BLaER1 treated with 17β-estradiol and CSF1 and Interleukin-3, amounts not matched to agents 10 nM and 100 nM (cell line): Measurements from ENCODE around the gene TTC7B.

Experiments
- H3K27ac ChIP-seq, 11 experiments: shearing (Covaris generic); formaldehyde crosslinking; 2 replicates each; pipeline ENCODE4 v1.8.1; 2022
- H3K27me3 ChIP-seq, 11 experiments: shearing (Covaris generic); formaldehyde crosslinking; 2 replicates each; pipeline ENCODE4 v1.8.1; 2022
- H3K36me3 ChIP-seq, 11 experiments: shearing (Covaris generic); formaldehyde crosslinking; 2 replicates each; pipeline ENCODE4 v1.8.1; 2022
- H3K4me1 ChIP-seq, 10 experiments: shearing (Covaris generic); formaldehyde crosslinking; 2 replicates each; pipeline ENCODE4 v1.8.1; 2022
- H3K4me2 ChIP-seq, 11 experiments: shearing (Covaris generic); formaldehyde crosslinking; 2 replicates each; pipeline ENCODE4 v1.8.1; 2022
- H3K4me3 ChIP-seq, 10 experiments: shearing (Covaris generic); formaldehyde crosslinking; 2 replicates each; pipeline ENCODE4 v1.8.1; 2022
- H3K9ac ChIP-seq, 11 experiments: shearing (Covaris generic); formaldehyde crosslinking; 2 replicates each; pipeline ENCODE4 v1.8.1; 2022
- H3K9me3 ChIP-seq, 11 experiments: shearing (Covaris generic); formaldehyde crosslinking; replicated peaks in 1 of 11; 2 replicates each; pipeline ENCODE4 v1.8.1; 2022
- H4K20me1 ChIP-seq, 11 experiments: shearing (Covaris generic); formaldehyde crosslinking; 2 replicates each; pipeline ENCODE4 v1.8.1; 2022
- Cebpa-rat ChIP-seq, 11 experiments: shearing (Covaris generic); IDR thresholded peaks; 2 replicates each; pipeline ENCODE4 v1.8.1; 2022

Gene TTC7B

DNA sequence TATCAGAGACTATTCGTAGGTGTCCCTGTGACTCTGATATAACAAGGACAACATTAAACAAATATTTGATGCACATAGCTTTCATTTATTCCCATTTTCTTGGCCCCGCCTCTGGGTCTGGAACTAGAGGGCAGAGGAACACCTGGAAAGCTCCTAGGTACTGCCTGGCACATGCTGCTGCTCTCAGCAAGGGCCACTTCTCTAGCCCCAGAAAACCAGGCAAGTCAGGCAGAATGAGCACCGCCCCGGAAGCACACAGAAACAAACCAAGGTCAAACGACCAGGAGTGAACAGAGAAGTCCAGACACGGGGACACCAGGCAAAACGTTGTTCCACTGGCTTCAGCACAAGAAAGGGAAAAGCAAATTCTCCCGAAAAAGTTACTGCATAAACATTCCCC, 76.1 kb downstream of the TTC7B start:
- no peak for TF ChIP-seq Cebpa-rat (IDR thresholded peaks at IDR 0.05)
- peaks cover 0 to 42% (median 9%) of the 10 kb centered on the region in 11 experiments; a peak in 8 of 22 replicates for H3K36me3 ChIP-seq
- no peak overlapping the region for H3K9ac ChIP-seq
- H3K27me3 ChIP-seq, result no peaks in the 10 kb centered on the region
- no peak overlapping the region for H3K27ac ChIP-seq
- H3K4me3 ChIP-seq, result no peak overlapping the region
- peaks cover 0 to 6% (median 0%) of the 10 kb centered on the region in 10 experiments; a peak in 1 of 20 replicates for H3K4me1 ChIP-seq
- no peak overlapping the region for H3K4me2 ChIP-seq
- no peaks in the 10 kb centered on the region for H3K9me3 ChIP-seq
- H4K20me1 ChIP-seq, result no peaks in the 10 kb centered on the region

- no peaks in the 10 kb centered on the region for H4K20me1 ChIP-seq
- no peak overlapping the region for H3K4me3 ChIP-seq
- H3K4me1 ChIP-seq, result peaks cover 0 to 6% (median 0%) of the 10 kb centered on the region in 10 experiments; a peak in 1 of 20 replicates
- H3K9me3 ChIP-seq, result no peaks in the 10 kb centered on the region
- no peak for TF ChIP-seq Cebpa-rat (IDR thresholded peaks at IDR 0.05)
- no peak overlapping the region for H3K9ac ChIP-seq
- no peak overlapping the region for H3K27ac ChIP-seq
- H3K4me2 ChIP-seq, result no peak overlapping the region
- H3K36me3 ChIP-seq, result peaks cover 0 to 40% (median 9%) of the 10 kb centered on the region in 11 experiments; a peak in 8 of 22 replicates
- H3K27me3 ChIP-seq, result no peaks in the 10 kb centered on the region
Observed at GRCh38 chr14:90739318-90740068, 76.7 kb downstream of the TTC7B start.

DNA sequence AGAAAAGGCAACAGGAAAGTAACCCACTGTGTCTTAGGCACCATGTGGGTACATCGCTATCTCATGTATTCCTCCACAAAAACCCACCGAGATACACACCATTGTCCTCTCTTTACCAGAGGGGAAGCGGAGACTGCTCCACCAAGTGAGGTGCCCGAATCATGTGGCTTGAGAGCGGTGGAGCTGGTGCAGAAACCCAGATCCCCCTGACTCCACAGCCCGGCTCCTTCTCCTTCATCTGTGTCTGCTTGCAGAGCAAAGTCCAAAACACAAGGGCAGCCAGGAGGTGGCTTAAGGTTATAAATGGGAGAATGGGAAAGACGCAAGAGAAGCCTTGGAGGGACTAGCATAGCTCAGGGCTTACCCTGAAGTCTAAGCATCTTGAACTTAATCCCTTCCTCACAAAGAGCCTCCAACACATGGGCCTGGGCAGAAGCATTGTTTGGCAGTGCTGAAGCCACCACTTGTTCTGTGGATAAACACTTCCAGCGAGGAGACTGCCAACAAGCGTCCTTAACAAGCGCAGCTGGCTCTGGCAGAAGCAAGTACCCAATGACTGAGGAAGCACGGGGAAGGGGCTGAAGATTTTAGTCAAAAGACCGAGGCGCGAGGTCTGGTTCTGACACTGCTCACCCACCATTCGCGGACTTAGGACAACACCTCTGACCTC, 83.0 kb downstream of the TTC7B start:
- TF ChIP-seq Cebpa-rat (IDR thresholded peaks at IDR 0.05), result no peak

GRCh38 chr14:90732718-90733117, 83.5 kb downstream of the TTC7B start:
- no peak for TF ChIP-seq Cebpa-rat (IDR thresholded peaks at IDR 0.05)
- no peaks in the 10 kb centered on the region for H4K20me1 ChIP-seq
- H3K9me3 ChIP-seq, result peaks cover 0 to 14% (median 0%) of the 10 kb centered on the region in 11 experiments; a peak in 8 of 22 replicates
- peak overlapping the region in 4 of 11 experiments; percentile 26 to 55 (median 37); a peak in 7 of 22 replicates for H3K27ac ChIP-seq
- peaks cover 0 to 28% (median 12%) of the 10 kb centered on the region in 11 experiments; a peak in 13 of 22 replicates for H3K36me3 ChIP-seq
- peak overlapping the region in 5 of 11 experiments; percentile 18 to 69 (median 42); a peak in 8 of 22 replicates for H3K4me2 ChIP-seq
- no peak overlapping the region for H3K4me3 ChIP-seq
- no peaks in the 10 kb centered on the region for H3K27me3 ChIP-seq
- H3K9ac ChIP-seq, result 0 out of 22 replicates have a peak overlapping the region, but pooled peaks of 1 of the 11 experiments have one; percentile 8
- peaks cover 0 to 24% (median 7%) of the 10 kb centered on the region in 10 experiments; a peak in 11 of 20 replicates for H3K4me1 ChIP-seq

More for the DNA sequence above, 83.0 kb downstream of the TTC7B start:
- H3K4me3 ChIP-seq, result no peak overlapping the region
- peaks cover 0 to 14% (median 0%) of the 10 kb centered on the region in 11 experiments; a peak in 8 of 22 replicates for H3K9me3 ChIP-seq
- peak overlapping the region in 3 of 11 experiments; percentile 40 to 69 (median 61); a peak in 7 of 22 replicates for H3K4me2 ChIP-seq
- peaks cover 0 to 23% (median 12%) of the 10 kb centered on the region in 11 experiments; a peak in 13 of 22 replicates for H3K36me3 ChIP-seq
- no peaks in the 10 kb centered on the region for H4K20me1 ChIP-seq
- peaks cover 0 to 24% (median 7%) of the 10 kb centered on the region in 10 experiments; a peak in 11 of 20 replicates for H3K4me1 ChIP-seq
- no peak overlapping the region for H3K9ac ChIP-seq
- peak overlapping the region in 1 of 11 experiments; percentile 55; a peak in 2 of 22 replicates for H3K27ac ChIP-seq
- H3K27me3 ChIP-seq, result no peaks in the 10 kb centered on the region

DNA sequence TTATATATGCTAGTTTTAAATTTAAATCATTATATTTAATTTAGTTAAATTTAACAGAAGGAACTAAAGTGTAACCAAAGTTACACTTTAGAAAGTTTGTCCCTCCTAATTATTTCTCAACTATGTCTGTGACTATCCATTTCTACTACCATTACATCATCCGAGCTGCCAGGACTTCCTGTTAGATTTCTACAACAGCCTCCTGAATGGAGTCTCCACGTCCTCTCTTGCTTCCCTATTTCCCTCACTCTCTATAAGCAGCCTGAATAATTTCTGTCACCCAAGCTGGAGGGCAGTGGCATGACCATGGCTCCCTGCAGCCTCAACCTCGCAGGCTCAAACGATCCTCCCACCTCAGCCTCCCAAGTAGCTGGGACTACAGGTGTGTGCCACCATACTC, 84.1 kb downstream of the TTC7B start:
- peaks cover 0 to 30% (median 15%) of the 10 kb centered on the region in 11 experiments; a peak in 13 of 22 replicates for H3K36me3 ChIP-seq
- H3K9me3 ChIP-seq, result peaks cover 0 to 14% (median 0%) of the 10 kb centered on the region in 11 experiments; a peak in 8 of 22 replicates
- 0 out of 22 replicates have a peak overlapping the region, but pooled peaks of 1 of the 11 experiments have one; percentile 8 for H3K9ac ChIP-seq
- no peak for TF ChIP-seq Cebpa-rat (IDR thresholded peaks at IDR 0.05)
- peaks cover 0 to 24% (median 7%) of the 10 kb centered on the region in 10 experiments; a peak in 11 of 20 replicates for H3K4me1 ChIP-seq
- H3K27me3 ChIP-seq, result no peaks in the 10 kb centered on the region
- no peak overlapping the region for H3K4me3 ChIP-seq
- H3K4me2 ChIP-seq, result peak overlapping the region in 5 of 11 experiments; percentile 18 to 69 (median 42); a peak in 8 of 22 replicates
- H4K20me1 ChIP-seq, result no peaks in the 10 kb centered on the region
- peak overlapping the region in 4 of 11 experiments; percentile 26 to 55 (median 37); a peak in 7 of 22 replicates for H3K27ac ChIP-seq

DNA sequence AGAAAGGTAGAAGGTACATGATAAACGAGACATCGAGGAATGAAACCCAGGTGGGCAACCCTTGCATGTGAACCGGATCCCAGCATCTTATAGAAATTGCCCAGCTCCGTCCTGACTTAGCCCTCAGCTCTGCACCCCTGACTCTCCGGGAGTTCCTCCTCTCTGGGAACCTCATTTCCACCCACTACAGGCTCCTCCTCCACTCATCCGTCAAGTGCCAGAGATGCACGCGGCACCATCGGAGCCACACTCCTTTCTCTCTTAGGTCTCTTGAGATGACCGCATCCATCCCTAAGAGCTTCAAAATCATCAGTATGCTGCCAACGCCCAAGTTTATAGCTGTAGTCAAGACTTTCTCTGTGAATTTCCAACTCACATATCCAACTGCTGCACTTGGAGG, 84.7 kb downstream of the TTC7B start:
- no peaks in the 10 kb centered on the region for H3K27me3 ChIP-seq
- H3K4me3 ChIP-seq, result no peak overlapping the region
- no peak for TF ChIP-seq Cebpa-rat (IDR thresholded peaks at IDR 0.05)
- peaks cover 0 to 31% (median 21%) of the 10 kb centered on the region in 11 experiments; a peak in 13 of 22 replicates for H3K36me3 ChIP-seq
- peak overlapping the region in 1 of 11 experiments; percentile 25; a peak in 1 of 22 replicates for H3K27ac ChIP-seq
- H3K4me1 ChIP-seq, result peaks cover 0 to 29% (median 7%) of the 10 kb centered on the region in 10 experiments; a peak in 11 of 20 replicates
- peaks cover 0 to 14% (median 0%) of the 10 kb centered on the region in 11 experiments; a peak in 8 of 22 replicates for H3K9me3 ChIP-seq
- no peak overlapping the region for H3K9ac ChIP-seq
- peak overlapping the region in 3 of 11 experiments; percentile 38 to 61 (median 47); a peak in 5 of 22 replicates for H3K4me2 ChIP-seq
- H4K20me1 ChIP-seq, result no peaks in the 10 kb centered on the region

- H3K4me2 ChIP-seq, result no peak overlapping the region
- H3K27ac ChIP-seq, result no peak overlapping the region
- no peaks in the 10 kb centered on the region for H3K27me3 ChIP-seq
- TF ChIP-seq Cebpa-rat (IDR thresholded peaks at IDR 0.05), result no peak
- peaks cover 0 to 15% (median 3%) of the 10 kb centered on the region in 11 experiments; a peak in 11 of 22 replicates for H3K9me3 ChIP-seq
- H3K36me3 ChIP-seq, result peaks cover 3 to 43% (median 24%) of the 10 kb centered on the region in 11 experiments; a peak in 15 of 22 replicates
- peaks cover 0 to 29% (median 7%) of the 10 kb centered on the region in 10 experiments; a peak in 11 of 20 replicates for H3K4me1 ChIP-seq
- H3K9ac ChIP-seq, result no peak overlapping the region
- no peak overlapping the region for H3K4me3 ChIP-seq
- H4K20me1 ChIP-seq, result no peaks in the 10 kb centered on the region
Observed at GRCh38 chr14:90730206-90730766, 85.9 kb downstream of the TTC7B start.

DNA sequence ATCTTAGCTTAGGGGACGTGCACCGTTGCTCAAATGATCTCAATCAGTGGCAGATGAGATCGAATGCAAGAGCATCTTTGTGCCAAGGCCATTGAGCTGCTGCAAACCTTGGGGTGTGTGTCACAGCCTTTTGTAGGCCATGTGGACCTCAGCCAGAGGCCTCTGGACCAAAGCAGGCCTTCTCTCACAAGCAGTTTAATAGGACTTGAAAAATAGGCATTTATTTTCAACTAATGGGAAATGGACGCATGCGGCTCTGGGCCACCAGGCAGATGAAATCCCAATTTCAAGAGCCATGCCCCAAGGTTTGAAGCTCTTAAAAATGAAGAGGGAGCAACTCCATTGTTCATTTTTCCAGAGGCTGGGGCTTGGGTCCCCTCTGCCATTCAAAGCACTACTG, 87.3 kb downstream of the TTC7B start:
- Histone ChIP-seq H3K4me1 (peaks cover 0 to 29% (median 7%) of the 10 kb centered on the region in 10 experiments; a peak in 11 of 20 replicates), H3K9ac (no peak overlapping the region), H3K27ac (no peak overlapping the region), H3K4me3 (no peak overlapping the region), H3K36me3 (peaks cover 3 to 53% (median 26%) of the 10 kb centered on the region in 11 experiments; a peak in 16 of 22 replicates), H3K9me3 (peaks cover 0 to 25% (median 6%) of the 10 kb centered on the region in 11 experiments; a peak in 12 of 22 replicates), H3K4me2 (no peak overlapping the region), H4K20me1 (no peaks in the 10 kb centered on the region), H3K27me3 (no peaks in the 10 kb centered on the region)
- no peak for TF ChIP-seq Cebpa-rat (IDR thresholded peaks at IDR 0.05)
